Measurements from ENCODE around the gene TDRD1.

GRCh38 chr10:114143160-114143559 lies 36.0 kb upstream of the TDRD1 start:
- TF ChIP-seq CTCF (IDR thresholded peaks at IDR 0.05) (no peak), POLR2A (IDR thresholded peaks at IDR 0.05) (no peak), EP300 (IDR thresholded peaks at IDR 0.05) (no peak)
